IPS-15b (cell line): ENCODE data around the gene PCDHGA3.
A peak's percentile ranks its signal among the peaks of the same experiment; 100 is the strongest.

Experiments
- H3K27me3 ChIP-seq: one replicate; pipeline ENCODE4 v1.6.1; 2013; ENCODE audit warnings: low read length; ENCODE audit not compliant: control insufficient read depth, insufficient read depth
- H3K36me3 ChIP-seq: one replicate; pipeline ENCODE4 v1.6.1; 2013; ENCODE audit warnings: low read length; ENCODE audit not compliant: control insufficient read depth, insufficient read depth
- H3K4me1 ChIP-seq: one replicate; pipeline ENCODE4 v1.6.1; 2013; ENCODE audit warnings: mild to moderate bottlenecking, low read length; ENCODE audit not compliant: control insufficient read depth, insufficient read depth
- H3K4me3 ChIP-seq: one replicate; pipeline ENCODE4 v1.5.1; 2013; ENCODE audit warnings: low read depth, low read length
- H3K9ac ChIP-seq: one replicate; pipeline ENCODE4 v1.6.1; 2013; ENCODE audit warnings: low read depth, mild to moderate bottlenecking, low read length
- H3K9me3 ChIP-seq: one replicate; pipeline ENCODE4 v1.6.1; 2013; ENCODE audit warnings: mild to moderate bottlenecking, low read length; ENCODE audit not compliant: control insufficient read depth, insufficient read depth

Gene PCDHGA3

GRCh38 chr5:141354900-141355469, 11.4 kb downstream of the PCDHGA3 start, which contains the start of gene PCDHGA4:
Gene PCDHGA4 (plus strand): TSS chr5:141355021. CDS start chr5:141355108, 87 bp downstream.
- Histone ChIP-seq H3K9me3 (peaks cover 3% of the 10 kb centered on the region), H3K4me1 (no peaks in the 10 kb centered on the region), H3K36me3 (no peaks in the 10 kb centered on the region), H3K27me3 (no peaks in the 10 kb centered on the region), H3K4me3 (no peak within 1 kb of the TSS), H3K9ac (no peak within 1 kb of the TSS)

DNA sequence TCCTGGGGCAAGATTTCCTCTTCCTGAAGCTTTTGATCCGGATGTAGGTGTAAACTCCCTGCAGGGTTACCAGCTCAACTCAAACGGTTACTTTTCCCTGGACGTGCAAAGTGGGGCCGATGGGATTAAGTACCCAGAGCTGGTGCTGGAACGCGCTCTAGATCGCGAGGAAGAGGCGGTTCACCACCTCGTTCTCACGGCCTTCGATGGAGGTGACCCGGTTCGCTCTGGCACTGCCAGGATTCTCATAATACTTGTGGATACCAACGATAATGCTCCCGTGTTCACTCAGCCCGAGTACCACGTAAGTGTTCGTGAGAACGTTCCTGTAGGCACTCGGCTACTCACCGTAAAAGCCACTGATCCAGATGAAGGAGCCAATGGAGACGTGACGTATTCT, 12.0 kb downstream of the PCDHGA3 start:
- H3K4me3 ChIP-seq = no peak overlapping the region
- H3K9me3 ChIP-seq = peaks cover 3% of the 10 kb centered on the region
- no peaks in the 10 kb centered on the region for H3K4me1 ChIP-seq
- H3K9ac ChIP-seq = no peak overlapping the region
- no peaks in the 10 kb centered on the region for H3K36me3 ChIP-seq
- H3K27me3 ChIP-seq = no peaks in the 10 kb centered on the region

DNA sequence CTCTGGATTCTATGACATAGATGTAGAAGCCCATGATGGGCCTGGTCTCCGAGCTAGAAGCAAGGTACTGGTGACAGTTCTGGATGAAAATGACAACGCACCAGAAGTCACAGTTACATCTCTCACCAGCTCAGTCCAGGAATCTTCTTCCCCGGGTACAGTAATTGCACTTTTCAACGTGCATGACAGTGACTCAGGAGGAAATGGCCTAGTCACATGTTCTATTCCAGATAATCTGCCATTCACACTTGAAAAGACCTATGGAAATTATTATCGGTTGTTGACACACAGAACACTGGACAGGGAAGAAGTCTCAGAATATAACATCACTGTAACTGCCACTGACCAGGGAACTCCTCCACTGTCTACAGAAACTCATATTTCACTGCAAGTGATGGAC, 12.5 kb downstream of the PCDHGA3 start:
- no peaks in the 10 kb centered on the region for H3K4me1 ChIP-seq
- peaks cover 3% of the 10 kb centered on the region for H3K9me3 ChIP-seq
- no peak overlapping the region for H3K9ac ChIP-seq
- no peak overlapping the region for H3K4me3 ChIP-seq
- H3K27me3 ChIP-seq = no peaks in the 10 kb centered on the region
- H3K36me3 ChIP-seq = no peaks in the 10 kb centered on the region

DNA sequence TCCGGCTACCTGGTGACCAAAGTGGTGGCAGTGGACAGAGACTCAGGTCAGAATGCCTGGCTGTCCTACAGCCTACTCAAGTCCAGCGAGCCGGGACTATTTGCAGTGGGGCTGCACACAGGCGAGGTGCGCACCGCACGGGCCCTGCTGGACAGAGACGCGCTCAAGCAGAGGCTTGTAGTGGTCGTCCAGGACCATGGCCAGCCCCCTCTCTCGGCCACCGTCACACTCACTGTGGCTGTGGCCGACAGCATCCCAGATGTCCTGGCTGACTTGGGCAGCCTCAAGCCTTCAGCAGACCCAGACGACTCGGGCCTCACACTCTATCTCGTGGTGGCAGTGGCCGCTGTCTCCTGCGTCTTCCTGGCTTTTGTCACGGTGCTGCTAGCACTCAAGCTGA, 13.3 kb downstream of the PCDHGA3 start:
- no peaks in the 10 kb centered on the region for H3K36me3 ChIP-seq
- no peak overlapping the region for H3K9ac ChIP-seq
- H3K4me3 ChIP-seq = no peak overlapping the region
- H3K27me3 ChIP-seq = no peaks in the 10 kb centered on the region
- H3K4me1 ChIP-seq = no peaks in the 10 kb centered on the region
- peaks cover 3% of the 10 kb centered on the region for H3K9me3 ChIP-seq

DNA sequence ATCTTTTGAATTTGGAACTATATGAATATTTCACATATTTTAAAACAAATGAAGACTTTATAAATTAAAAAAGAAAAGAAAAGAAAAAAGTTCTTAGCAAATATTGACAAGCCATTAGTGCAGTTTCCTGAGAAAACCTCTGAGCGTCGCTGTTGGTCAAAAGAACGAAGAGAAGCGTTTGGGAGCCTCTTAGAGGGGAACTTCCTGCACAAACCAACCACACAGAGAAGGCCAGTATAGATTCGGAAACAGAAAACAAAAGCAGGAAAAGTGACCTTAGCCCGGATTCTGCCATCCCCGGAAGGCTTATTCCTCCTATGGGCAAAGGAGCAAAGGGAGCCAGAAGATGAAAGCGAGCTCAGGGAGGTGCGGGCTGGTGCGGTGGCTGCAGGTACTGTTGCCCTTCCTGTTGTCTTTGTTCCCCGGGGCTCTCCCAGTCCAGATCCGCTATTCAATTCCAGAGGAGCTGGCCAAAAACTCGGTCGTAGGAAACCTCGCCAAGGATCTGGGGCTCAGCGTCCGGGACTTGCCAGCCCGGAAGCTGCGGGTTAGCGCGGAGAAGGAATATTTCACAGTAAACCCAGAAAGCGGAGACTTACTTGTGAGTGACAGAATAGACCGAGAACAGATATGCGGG, 16.3 kb downstream of the PCDHGA3 start, which contains the start of gene PCDHGB2:
TSS of gene PCDHGB2 (plus strand) at position 205 of the 637 bp plus-strand sequence. CDS start at position 347, 142 bp downstream.
- Histone ChIP-seq H3K36me3 (no peaks in the 10 kb centered on the region), H3K9ac (no peak within 1 kb of the TSS), H3K4me3 (peak within 1 kb of the TSS; percentile 37), H3K9me3 (peaks cover 7% of the 10 kb centered on the region), H3K27me3 (no peaks in the 10 kb centered on the region), H3K4me1 (no peaks in the 10 kb centered on the region)

DNA sequence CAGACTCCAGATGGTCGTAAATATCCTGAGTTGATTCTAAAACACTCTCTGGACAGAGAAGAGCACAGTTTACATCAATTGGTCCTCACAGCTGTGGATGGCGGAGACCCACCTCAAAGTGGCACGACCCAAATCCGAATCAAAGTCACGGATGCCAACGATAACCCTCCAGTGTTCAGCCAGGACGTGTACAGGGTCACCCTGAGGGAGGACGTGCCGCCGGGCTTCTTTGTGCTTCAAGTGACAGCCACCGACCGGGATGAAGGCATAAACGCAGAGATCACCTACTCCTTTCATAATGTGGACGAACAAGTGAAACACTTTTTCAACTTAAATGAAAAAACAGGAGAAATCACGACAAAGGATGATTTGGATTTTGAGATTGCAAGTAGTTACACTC, 17.1 kb downstream of the PCDHGA3 start:
- H3K4me3 ChIP-seq = no peak overlapping the region
- no peaks in the 10 kb centered on the region for H3K27me3 ChIP-seq
- no peaks in the 10 kb centered on the region for H3K36me3 ChIP-seq
- H3K9ac ChIP-seq = no peak overlapping the region
- H3K9me3 ChIP-seq = peaks cover 8% of the 10 kb centered on the region
- H3K4me1 ChIP-seq = no peaks in the 10 kb centered on the region

GRCh38 chr5:141362719-141363118, 19.1 kb downstream of the PCDHGA3 start:
- H3K9ac ChIP-seq = no peak overlapping the region
- no peaks in the 10 kb centered on the region for H3K4me1 ChIP-seq
- no peak overlapping the region for H3K4me3 ChIP-seq
- peaks cover 10% of the 10 kb centered on the region for H3K9me3 ChIP-seq
- H3K27me3 ChIP-seq = no peaks in the 10 kb centered on the region
- H3K36me3 ChIP-seq = no peaks in the 10 kb centered on the region

- H3K27me3 ChIP-seq = no peaks in the 10 kb centered on the region
- no peaks in the 10 kb centered on the region for H3K36me3 ChIP-seq
- H3K4me1 ChIP-seq = no peaks in the 10 kb centered on the region
- H3K4me3 ChIP-seq = no peak within 1 kb of the TSS
- no peak within 1 kb of the TSS for H3K9ac ChIP-seq
- H3K9me3 ChIP-seq = peaks cover 10% of the 10 kb centered on the region
These were observed 20.5 kb downstream of the PCDHGA3 start, which contains the start of gene PCDHGA5 for GRCh38 chr5:141363952-141364660. Gene PCDHGA5 (plus strand): TSS chr5:141364162. CDS start chr5:141364331, 169 bp downstream.

DNA sequence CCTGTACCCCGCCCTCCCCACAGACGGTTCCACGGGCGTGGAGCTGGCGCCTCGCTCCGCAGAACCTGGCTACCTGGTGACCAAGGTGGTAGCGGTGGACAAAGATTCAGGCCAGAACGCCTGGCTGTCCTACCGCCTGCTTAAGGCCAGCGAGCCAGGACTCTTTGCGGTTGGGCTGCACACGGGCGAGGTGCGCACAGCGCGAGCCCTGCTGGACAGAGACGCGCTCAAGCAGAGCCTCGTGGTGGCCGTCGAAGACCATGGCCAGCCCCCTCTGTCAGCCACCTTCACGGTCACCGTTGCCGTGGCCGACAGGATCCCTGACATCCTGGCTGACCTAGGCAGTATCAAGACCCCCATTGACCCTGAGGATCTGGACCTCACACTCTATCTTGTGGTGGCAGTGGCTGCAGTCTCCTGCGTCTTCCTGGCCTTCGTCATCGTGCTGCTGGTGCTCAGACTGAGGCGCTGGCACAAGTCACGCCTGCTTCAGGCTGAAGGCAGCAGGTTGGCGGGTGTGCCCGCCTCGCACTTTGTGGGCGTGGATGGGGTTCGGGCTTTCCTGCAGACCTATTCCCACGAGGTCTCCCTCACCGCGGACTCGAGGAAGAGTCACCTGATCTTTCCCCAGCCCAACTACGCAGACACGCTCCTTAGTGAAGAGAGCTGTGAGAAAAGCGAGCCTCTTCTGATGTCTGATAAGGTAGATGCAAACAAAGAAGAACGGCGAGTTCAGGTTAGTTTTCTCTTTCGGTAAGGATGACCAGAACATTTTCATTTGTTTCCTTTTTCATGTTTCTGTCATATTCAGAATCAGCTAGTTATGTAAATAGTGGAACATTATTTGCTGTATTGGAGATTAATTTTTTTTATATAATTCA, 22.6 kb downstream of the PCDHGA3 start:
- H3K9ac ChIP-seq = no peak overlapping the region
- no peak overlapping the region for H3K4me3 ChIP-seq
- H3K27me3 ChIP-seq = no peaks in the 10 kb centered on the region
- H3K4me1 ChIP-seq = no peaks in the 10 kb centered on the region
- H3K9me3 ChIP-seq = peaks cover 10% of the 10 kb centered on the region
- no peaks in the 10 kb centered on the region for H3K36me3 ChIP-seq

DNA sequence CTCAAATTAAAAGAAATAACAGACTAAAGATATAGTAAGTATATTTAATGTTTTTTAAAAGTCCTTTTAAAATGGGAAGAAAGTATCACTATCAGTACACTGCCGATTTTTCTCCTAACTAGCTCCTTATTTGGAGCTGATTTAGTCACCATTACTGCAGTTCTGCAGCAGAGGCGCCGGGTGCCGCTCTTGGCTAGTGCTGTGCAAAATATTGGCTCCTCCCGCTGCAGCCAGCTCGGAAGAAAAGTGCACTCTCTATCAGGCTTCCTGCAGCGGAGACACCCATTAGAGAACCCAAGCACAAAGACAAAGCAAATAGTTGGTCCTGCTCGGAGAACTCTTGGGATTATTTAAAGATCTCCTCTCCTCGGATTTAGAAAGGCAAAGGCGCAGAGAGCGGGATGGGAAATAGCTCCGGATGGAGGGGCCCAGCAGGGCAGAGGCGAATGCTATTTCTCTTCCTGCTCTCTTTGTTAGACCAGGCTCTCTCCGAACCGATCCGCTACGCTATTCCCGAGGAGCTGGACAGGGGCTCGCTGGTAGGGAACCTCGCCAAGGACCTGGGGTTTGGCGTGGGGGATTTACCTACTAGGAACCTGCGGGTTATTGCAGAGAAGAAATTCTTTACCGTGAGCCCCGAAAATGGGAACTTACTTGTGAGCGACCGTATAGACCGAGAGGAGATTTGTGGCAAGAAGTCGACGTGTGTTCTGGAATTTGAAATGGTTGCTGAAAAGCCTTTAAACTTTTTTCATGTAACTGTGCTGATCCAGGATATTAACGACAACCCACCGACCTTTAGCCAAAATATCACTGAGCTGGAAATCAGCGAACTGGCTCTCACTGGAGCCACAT, 26.6 kb downstream of the PCDHGA3 start, which contains the start of gene PCDHGB3:
TSS of gene PCDHGB3 (plus strand) at position 249 of the 855 bp plus-strand sequence. CDS start at position 402, 153 bp downstream.
- H3K9me3 ChIP-seq = peaks cover 6% of the 10 kb centered on the region
- H3K27me3 ChIP-seq = no peaks in the 10 kb centered on the region
- H3K9ac ChIP-seq = no peak within 1 kb of the TSS
- H3K4me1 ChIP-seq = no peaks in the 10 kb centered on the region
- peak within 1 kb of the TSS; percentile 30 for H3K4me3 ChIP-seq
- no peaks in the 10 kb centered on the region for H3K36me3 ChIP-seq
